Vagina (tissue), 2 donors: Measurements from ENCODE around the gene NHLRC2.

ENCODE experiments used
- POLR2A ChIP-seq, 2 donors: fragments of 450-650 bp; IDR thresholded peaks; one replicate each; pipeline ENCODE4 v1.6.1; 2017; ENCODE audit warnings: antibody characterized with exemption in 2 of 2, mild to moderate bottlenecking in 2 of 2, moderate library complexity in 2 of 2
- POLR2AphosphoS5 ChIP-seq, 2 donors: sonication (generic); formaldehyde crosslinking; IDR thresholded peaks; one replicate each; pipeline ENCODE4 v1.9.0; 2017; ENCODE audit warnings: antibody characterized with exemption in 2 of 2, mild to moderate bottlenecking in 2 of 2, low read depth in 1 of 2; ENCODE audit not compliant: insufficient read depth in 1 of 2
- TF ChIP-seq, protein P1 (sequence below), 3 experiments: fragments of 450-650 bp in 2 of 3; fragments of 200-600 bp in 1 of 3; sonication (generic) in 1 of 3; IDR thresholded peaks; one replicate each; pipeline ENCODE4 v1.5.1; 2017 to 2019; ENCODE audit warnings: antibody characterized with exemption in 3 of 3, mild to moderate bottlenecking in 2 of 3, moderate library complexity in 2 of 3

DNA sequence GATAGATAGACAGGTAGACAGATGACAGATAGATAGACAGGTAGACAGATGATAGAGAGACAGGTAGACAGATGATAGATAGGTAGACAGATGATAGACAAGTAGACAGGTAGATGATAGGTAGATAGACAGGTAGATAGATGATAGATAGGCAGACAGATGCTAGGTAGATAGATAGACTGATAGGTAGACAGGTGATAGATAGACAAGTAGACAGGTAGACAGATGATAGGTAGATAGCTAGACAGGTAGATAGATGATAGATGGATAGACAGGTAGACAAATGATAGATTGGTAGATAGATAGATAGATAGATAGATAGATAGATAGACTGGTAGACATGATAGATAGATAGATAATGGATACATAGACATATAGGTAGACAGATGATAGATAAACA, 95.8 kb downstream of the NHLRC2 start:
- TF ChIP-seq, protein P1, sequence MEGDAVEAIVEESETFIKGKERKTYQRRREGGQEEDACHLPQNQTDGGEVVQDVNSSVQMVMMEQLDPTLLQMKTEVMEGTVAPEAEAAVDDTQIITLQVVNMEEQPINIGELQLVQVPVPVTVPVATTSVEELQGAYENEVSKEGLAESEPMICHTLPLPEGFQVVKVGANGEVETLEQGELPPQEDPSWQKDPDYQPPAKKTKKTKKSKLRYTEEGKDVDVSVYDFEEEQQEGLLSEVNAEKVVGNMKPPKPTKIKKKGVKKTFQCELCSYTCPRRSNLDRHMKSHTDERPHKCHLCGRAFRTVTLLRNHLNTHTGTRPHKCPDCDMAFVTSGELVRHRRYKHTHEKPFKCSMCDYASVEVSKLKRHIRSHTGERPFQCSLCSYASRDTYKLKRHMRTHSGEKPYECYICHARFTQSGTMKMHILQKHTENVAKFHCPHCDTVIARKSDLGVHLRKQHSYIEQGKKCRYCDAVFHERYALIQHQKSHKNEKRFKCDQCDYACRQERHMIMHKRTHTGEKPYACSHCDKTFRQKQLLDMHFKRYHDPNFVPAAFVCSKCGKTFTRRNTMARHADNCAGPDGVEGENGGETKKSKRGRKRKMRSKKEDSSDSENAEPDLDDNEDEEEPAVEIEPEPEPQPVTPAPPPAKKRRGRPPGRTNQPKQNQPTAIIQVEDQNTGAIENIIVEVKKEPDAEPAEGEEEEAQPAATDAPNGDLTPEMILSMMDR (IDR thresholded peaks at IDR 0.05) = no peak
- TF ChIP-seq POLR2AphosphoS5 (IDR thresholded peaks at IDR 0.05; ENCODE audit: insufficient read depth in 1 of 2, low read depth in 1 of 2) = no peak
- TF ChIP-seq POLR2A (IDR thresholded peaks at IDR 0.05) = no peak
